Rectal smooth muscle tissue (tissue), 1 donor: Measurements from ENCODE around the gene IFNA17.
"Not testable (repeated sequence)": the region's sequence is repeated elsewhere in the genome, so short reads cannot be mapped to it uniquely, and the experiment has no call there.

Experiments
- H3K27ac ChIP-seq: one replicate; pipeline ENCODE4 v1.7.0; 2013; ENCODE audit warnings: low read depth, low read length, inconsistent platforms
- H3K27me3 ChIP-seq: one replicate; pipeline ENCODE4 v1.7.0; 2013; ENCODE audit warnings: low read length; ENCODE audit not compliant: control insufficient read depth, insufficient read depth
- H3K36me3 ChIP-seq: one replicate; pipeline ENCODE4 v1.7.0; 2013; ENCODE audit warnings: low read length; ENCODE audit not compliant: control insufficient read depth, insufficient read depth
- H3K4me1 ChIP-seq: one replicate; pipeline ENCODE4 v1.7.0; 2013; ENCODE audit warnings: low read length; ENCODE audit not compliant: control insufficient read depth, insufficient read depth
- H3K4me3 ChIP-seq: one replicate; pipeline ENCODE4 v1.7.0; 2013; ENCODE audit warnings: low read length
- H3K9ac ChIP-seq: one replicate; pipeline ENCODE4 v1.7.0; 2013; ENCODE audit warnings: low read length

The IFNA17 gene

GRCh38 chr9:21236360-21236714 lies 8.3 kb upstream of the IFNA17 start:
- H3K9ac ChIP-seq, H3K36me3 ChIP-seq, H3K27me3 ChIP-seq, H3K27ac ChIP-seq, H3K4me3 ChIP-seq, H3K4me1 ChIP-seq: not testable (repeated sequence)

GRCh38 chr9:21235468-21236359 lies 7.7 kb upstream of the IFNA17 start:
- H3K36me3 ChIP-seq, H3K4me1 ChIP-seq, H3K4me3 ChIP-seq, H3K9ac ChIP-seq, H3K27ac ChIP-seq, H3K27me3 ChIP-seq: not testable (repeated sequence)

GRCh38 chr9:21234153-21234687 lies 6.2 kb upstream of the IFNA17 start:
- H3K4me3 ChIP-seq, result no peak overlapping the region
- no peaks in the 10 kb centered on the region for H3K27me3 ChIP-seq
- no peak overlapping the region for H3K9ac ChIP-seq
- H3K27ac ChIP-seq, result no peak overlapping the region
- no peaks in the 10 kb centered on the region for H3K36me3 ChIP-seq
- H3K4me1 ChIP-seq, result no peaks in the 10 kb centered on the region

- Histone ChIP-seq H3K27me3 (no peaks in the 10 kb centered on the region), H3K4me3 (no peak overlapping the region), H3K9ac (no peak overlapping the region), H3K27ac (no peak overlapping the region), H3K4me1 (no peaks in the 10 kb centered on the region), H3K36me3 (no peaks in the 10 kb centered on the region)
Measured at GRCh38 chr9:21233258-21233657, 5.2 kb upstream of the IFNA17 start.

- H3K27ac ChIP-seq, H3K9ac ChIP-seq, H3K4me1 ChIP-seq, H3K36me3 ChIP-seq, H3K27me3 ChIP-seq, H3K4me3 ChIP-seq: not testable (repeated sequence)
Measured at GRCh38 chr9:21217211-21217610, 10.8 kb downstream of the IFNA17 start, which contains the start of gene IFNA16. Gene IFNA16 (minus strand): TSS chr9:21217311. CDS start chr9:21217305, 6 bp downstream.

GRCh38 chr9:21213411-21214326 lies 14.4 kb downstream of the IFNA17 start:
- H3K36me3 ChIP-seq, H3K27ac ChIP-seq, H3K27me3 ChIP-seq, H3K9ac ChIP-seq, H3K4me3 ChIP-seq, H3K4me1 ChIP-seq: not testable (repeated sequence)

- not testable (repeated sequence) for H3K27ac ChIP-seq, H3K27me3 ChIP-seq, H3K4me3 ChIP-seq, H3K4me1 ChIP-seq, H3K9ac ChIP-seq, H3K36me3 ChIP-seq
Measured at GRCh38 chr9:21212160-21212559, 15.9 kb downstream of the IFNA17 start.

GRCh38 chr9:21210782-21211181 lies 17.2 kb downstream of the IFNA17 start:
- H3K9ac ChIP-seq, H3K27ac ChIP-seq, H3K36me3 ChIP-seq, H3K4me3 ChIP-seq, H3K4me1 ChIP-seq, H3K27me3 ChIP-seq: not testable (repeated sequence)

- Histone ChIP-seq H3K4me3 (no peak overlapping the region), H3K4me1 (no peaks in the 10 kb centered on the region), H3K27me3 (no peaks in the 10 kb centered on the region), H3K36me3 (no peaks in the 10 kb centered on the region), H3K9ac (no peak overlapping the region), H3K27ac (no peak overlapping the region)
Measured at GRCh38 chr9:21210311-21210710, 17.7 kb downstream of the IFNA17 start.

GRCh38 chr9:21207043-21207442 lies 21.0 kb downstream of the IFNA17 start, which contains the start of gene IFNA10:
Gene IFNA10 (minus strand): TSS chr9:21207143. CDS start chr9:21207097, 46 bp downstream.
- H3K9ac ChIP-seq, H3K4me1 ChIP-seq, H3K4me3 ChIP-seq, H3K27me3 ChIP-seq, H3K36me3 ChIP-seq, H3K27ac ChIP-seq: not testable (repeated sequence)

GRCh38 chr9:21205204-21205603 lies 22.8 kb downstream of the IFNA17 start:
- Histone ChIP-seq H3K27me3 (no peaks in the 10 kb centered on the region), H3K27ac (no peak overlapping the region), H3K4me1 (no peaks in the 10 kb centered on the region), H3K4me3 (no peak overlapping the region), H3K36me3 (no peaks in the 10 kb centered on the region), H3K9ac (no peak overlapping the region)

GRCh38 chr9:21202105-21202504 lies 25.9 kb downstream of the IFNA17 start, which contains the start of gene IFNA7:
Gene IFNA7 (minus strand): TSS chr9:21202205. CDS start chr9:21202165, 40 bp downstream.
- not testable (repeated sequence) for H3K27ac ChIP-seq, H3K4me3 ChIP-seq, H3K4me1 ChIP-seq, H3K9ac ChIP-seq, H3K36me3 ChIP-seq, H3K27me3 ChIP-seq
